Measurements from ENCODE around the gene PDGFC.

GRCh38 chr4:156718226-156718625 lies 253.4 kb downstream of the PDGFC start:
- TF ChIP-seq SKIL (CRISPR knock-in tag; IDR thresholded peaks at IDR 0.05; ENCODE audit: borderline replicate concordance): no peak
- TF ChIP-seq HNRNPH1 (optimal IDR thresholded peaks at IDR 0.05; ENCODE audit: low read depth, low read length): no peak
- no peak for TF ChIP-seq MYC (CRISPR knock-in tag; IDR thresholded peaks at IDR 0.05; ENCODE audit: borderline replicate concordance)
- TF ChIP-seq EZH2 (conservative IDR thresholded peaks at IDR 0.05; ENCODE audit: low read depth, low read length): no peak
- TF ChIP-seq MATR3 (CRISPR knock-in tag; IDR thresholded peaks at IDR 0.05): no peak
- TF ChIP-seq, protein P1, sequence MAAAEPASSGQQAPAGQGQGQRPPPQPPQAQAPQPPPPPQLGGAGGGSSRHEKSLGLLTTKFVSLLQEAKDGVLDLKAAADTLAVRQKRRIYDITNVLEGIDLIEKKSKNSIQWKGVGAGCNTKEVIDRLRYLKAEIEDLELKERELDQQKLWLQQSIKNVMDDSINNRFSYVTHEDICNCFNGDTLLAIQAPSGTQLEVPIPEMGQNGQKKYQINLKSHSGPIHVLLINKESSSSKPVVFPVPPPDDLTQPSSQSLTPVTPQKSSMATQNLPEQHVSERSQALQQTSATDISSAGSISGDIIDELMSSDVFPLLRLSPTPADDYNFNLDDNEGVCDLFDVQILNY (CRISPR knock-in tag; conservative IDR thresholded peaks at IDR 0.05): no peak

Measured in HepG2 (cell line).